BE2C (cell line): ENCODE data around the gene OVCH1.

ENCODE experiments used
- DNase-seq: peaks from one replicate; pipeline ENCODE4 v3.0.0-alpha.2; 2020
- H3K27me3 ChIP-seq: fragments of 250-450 bp; sonication (Bioruptor Pico); 2 replicates; pipeline ENCODE4 v1.5.1; 2020; ENCODE audit warnings: mild to moderate bottlenecking
- H3K36me3 ChIP-seq: fragments of 250-450 bp; sonication (Bioruptor Pico); 2 replicates; pipeline ENCODE4 v1.5.1; 2020; ENCODE audit warnings: mild to moderate bottlenecking
- H3K4me1 ChIP-seq: fragments of 250-450 bp; sonication (Bioruptor Pico); 2 replicates; pipeline ENCODE4 v1.5.1; 2020
- H3K4me3 ChIP-seq: 2 replicates; pipeline ENCODE4 v1.5.1; 2011; ENCODE audit warnings: low read depth, low read length
- H3K9me3 ChIP-seq: fragments of 250-450 bp; sonication (Bioruptor Pico); 2 replicates; pipeline ENCODE4 v1.5.1; 2020
- TF ChIP-seq, protein P1 (sequence below): IDR thresholded peaks from 2 replicates; pipeline ENCODE4 v1.5.1; 2012; ENCODE audit warnings: mild to moderate bottlenecking, low read depth, low read length

Gene OVCH1

DNA sequence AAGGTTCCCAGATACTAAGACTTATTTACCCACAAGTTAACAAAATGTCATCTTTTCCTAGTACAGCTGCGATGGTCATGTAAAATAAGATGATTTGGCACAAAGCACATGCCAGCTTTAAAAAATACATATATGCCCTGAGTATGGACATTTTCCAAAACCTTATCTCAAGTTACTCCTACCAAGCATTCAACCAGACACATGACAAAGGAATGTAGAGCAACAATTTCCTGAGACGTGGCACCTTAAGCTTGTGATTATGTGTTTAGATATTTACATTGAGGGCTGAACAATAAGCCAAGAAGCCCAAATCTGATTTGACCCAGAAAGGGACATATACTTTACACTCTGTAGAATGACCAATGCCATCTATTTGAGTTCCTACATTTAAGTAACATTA, 24.5 kb upstream of the OVCH1 start:
- no peak for DNase-seq
- Histone ChIP-seq H3K4me3 (no peak overlapping the region), H3K36me3 (no peaks in the 10 kb centered on the region), H3K27me3 (no peaks in the 10 kb centered on the region), H3K4me1 (no peaks in the 10 kb centered on the region), H3K9me3 (no peaks in the 10 kb centered on the region)
- TF ChIP-seq, protein P1, sequence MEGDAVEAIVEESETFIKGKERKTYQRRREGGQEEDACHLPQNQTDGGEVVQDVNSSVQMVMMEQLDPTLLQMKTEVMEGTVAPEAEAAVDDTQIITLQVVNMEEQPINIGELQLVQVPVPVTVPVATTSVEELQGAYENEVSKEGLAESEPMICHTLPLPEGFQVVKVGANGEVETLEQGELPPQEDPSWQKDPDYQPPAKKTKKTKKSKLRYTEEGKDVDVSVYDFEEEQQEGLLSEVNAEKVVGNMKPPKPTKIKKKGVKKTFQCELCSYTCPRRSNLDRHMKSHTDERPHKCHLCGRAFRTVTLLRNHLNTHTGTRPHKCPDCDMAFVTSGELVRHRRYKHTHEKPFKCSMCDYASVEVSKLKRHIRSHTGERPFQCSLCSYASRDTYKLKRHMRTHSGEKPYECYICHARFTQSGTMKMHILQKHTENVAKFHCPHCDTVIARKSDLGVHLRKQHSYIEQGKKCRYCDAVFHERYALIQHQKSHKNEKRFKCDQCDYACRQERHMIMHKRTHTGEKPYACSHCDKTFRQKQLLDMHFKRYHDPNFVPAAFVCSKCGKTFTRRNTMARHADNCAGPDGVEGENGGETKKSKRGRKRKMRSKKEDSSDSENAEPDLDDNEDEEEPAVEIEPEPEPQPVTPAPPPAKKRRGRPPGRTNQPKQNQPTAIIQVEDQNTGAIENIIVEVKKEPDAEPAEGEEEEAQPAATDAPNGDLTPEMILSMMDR, result no peak

GRCh38 chr12:29519585-29520182, 22.2 kb upstream of the OVCH1 start:
- Histone ChIP-seq H3K9me3 (no peaks in the 10 kb centered on the region), H3K27me3 (no peaks in the 10 kb centered on the region), H3K4me1 (no peaks in the 10 kb centered on the region; the same call in 1 of the 2 replicates), H3K4me3 (no peak overlapping the region), H3K36me3 (no peaks in the 10 kb centered on the region)
- TF ChIP-seq, protein P1, result peak; percentile 62
- peak; percentile 36 for DNase-seq

- H3K9me3 ChIP-seq, result no peaks in the 10 kb centered on the region
Measured at GRCh38 chr12:29518407-29518806, 20.9 kb upstream of the OVCH1 start.

GRCh38 chr12:29517264-29517663, 19.8 kb upstream of the OVCH1 start:
- no peaks in the 10 kb centered on the region for H3K9me3 ChIP-seq
- DNase-seq, result no peak
- no peaks in the 10 kb centered on the region; the same call in 1 of the 2 replicates for H3K4me1 ChIP-seq
- H3K4me3 ChIP-seq, result no peak overlapping the region
- H3K36me3 ChIP-seq, result no peaks in the 10 kb centered on the region
- TF ChIP-seq, protein P1, result 0 out of 2 replicates have a peak, but pooled peaks have one; percentile 6
- no peaks in the 10 kb centered on the region for H3K27me3 ChIP-seq

More at GRCh38 chr12:29518407-29518806, 20.9 kb upstream of the OVCH1 start:
- DNase-seq, result no peak
- H3K36me3 ChIP-seq, result no peaks in the 10 kb centered on the region
- H3K27me3 ChIP-seq, result no peaks in the 10 kb centered on the region
- H3K4me3 ChIP-seq, result no peak overlapping the region
- no peaks in the 10 kb centered on the region; the same call in 1 of the 2 replicates for H3K4me1 ChIP-seq
- TF ChIP-seq, protein P1, result no peak

- TF ChIP-seq, protein P1, result no peak
- Histone ChIP-seq H3K4me1 (no peaks in the 10 kb centered on the region; the same call in 1 of the 2 replicates), H3K4me3 (no peak overlapping the region), H3K27me3 (no peaks in the 10 kb centered on the region), H3K9me3 (no peaks in the 10 kb centered on the region), H3K36me3 (no peaks in the 10 kb centered on the region)
- DNase-seq, result no peak
Measured at GRCh38 chr12:29516431-29516875, 19.0 kb upstream of the OVCH1 start.

- H3K4me1 ChIP-seq, result no peaks in the 10 kb centered on the region
- no peak for DNase-seq
- no peak overlapping the region for H3K4me3 ChIP-seq
- H3K27me3 ChIP-seq, result no peaks in the 10 kb centered on the region
- TF ChIP-seq, protein P1, result no peak
- H3K9me3 ChIP-seq, result no peaks in the 10 kb centered on the region
- no peaks in the 10 kb centered on the region for H3K36me3 ChIP-seq
Measured at GRCh38 chr12:29510591-29511185, 13.2 kb upstream of the OVCH1 start.
